ENCODE measurements around the gene ARHGAP10.

Gene ARHGAP10

DNA sequence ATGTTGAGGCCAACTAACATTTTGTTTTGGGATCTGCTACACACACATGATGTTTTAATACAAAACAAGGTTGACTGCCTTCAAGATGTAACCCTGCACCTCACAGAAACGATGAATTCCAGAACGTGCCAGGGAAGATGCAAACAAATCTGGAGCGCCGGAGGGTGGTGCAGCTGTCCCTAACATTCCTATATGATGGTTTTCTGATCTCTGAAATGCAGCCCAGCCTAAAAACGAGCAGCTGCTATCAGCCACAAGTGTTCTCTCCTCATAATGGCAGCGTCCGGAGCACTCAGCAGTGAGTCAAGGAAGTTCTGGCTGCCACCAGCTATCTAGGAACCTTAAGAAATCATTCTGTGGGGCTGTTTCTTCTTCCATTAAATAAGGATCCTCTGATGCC, 376.9 kb downstream of the ARHGAP10 start:
- DNase-seq, result no peak

GRCh38 chr4:148109216-148109615, 377.3 kb downstream of the ARHGAP10 start:
- DNase-seq, result no peak

DNA sequence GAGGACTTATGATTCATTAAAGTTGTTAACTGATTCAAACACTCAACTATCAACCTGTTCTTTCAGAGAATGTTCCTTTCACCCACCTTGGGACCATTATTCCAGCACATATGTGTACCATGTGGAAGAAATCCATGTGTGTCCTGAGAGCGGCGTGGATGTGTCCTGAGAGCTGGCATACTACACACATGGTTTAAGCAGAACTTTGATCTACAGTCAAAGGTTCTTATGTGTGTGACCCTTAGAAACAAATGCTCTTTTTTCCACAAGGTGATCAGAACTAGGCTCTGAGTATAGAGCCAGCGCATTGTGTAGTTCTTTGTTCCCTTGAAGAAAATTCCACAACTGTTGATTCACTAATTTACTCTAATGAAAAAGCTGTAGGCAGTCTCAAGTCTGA, 378.3 kb downstream of the ARHGAP10 start:
- DNase-seq, result no peak

DNA sequence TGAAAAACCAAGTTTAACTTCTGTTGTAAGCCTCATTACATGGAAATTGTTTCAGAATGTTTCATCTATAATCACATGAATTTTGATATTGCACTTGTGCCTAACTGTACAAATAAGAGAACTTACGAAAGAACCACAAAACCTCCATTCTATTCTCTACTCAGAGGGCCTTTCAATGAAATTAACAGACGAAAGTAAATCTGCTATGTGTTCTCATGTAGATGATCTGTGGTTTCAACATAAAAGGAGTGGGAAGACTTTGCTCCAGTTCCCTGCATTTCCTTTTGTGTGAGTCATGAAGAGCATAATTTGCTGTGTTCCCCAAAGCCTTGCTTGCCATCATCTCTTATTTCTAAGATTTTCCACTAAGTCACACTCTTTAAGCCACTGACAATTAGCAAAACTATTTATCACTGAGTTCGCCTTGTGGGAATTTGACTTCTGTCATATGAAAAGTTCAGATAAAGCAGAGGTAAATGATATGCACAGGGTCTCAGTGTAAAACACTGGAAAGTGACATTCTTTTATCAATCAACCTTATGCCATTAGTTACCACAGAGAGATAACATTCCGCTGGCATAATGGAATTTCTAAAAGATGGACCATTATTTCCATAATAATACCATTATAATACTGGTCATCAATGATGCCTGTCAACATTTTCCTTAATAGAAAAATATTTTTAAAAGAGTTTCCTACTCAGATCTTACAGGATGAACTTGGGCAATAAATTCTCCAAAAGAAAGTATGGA, 380.5 kb downstream of the ARHGAP10 start:
- DNase-seq, result no peak

GRCh38 chr4:148114436-148114835, 382.5 kb downstream of the ARHGAP10 start:
- DNase-seq, result no peak

- no peak for DNase-seq
These were observed 384.4 kb downstream of the ARHGAP10 start for GRCh38 chr4:148116264-148116663.

DNA sequence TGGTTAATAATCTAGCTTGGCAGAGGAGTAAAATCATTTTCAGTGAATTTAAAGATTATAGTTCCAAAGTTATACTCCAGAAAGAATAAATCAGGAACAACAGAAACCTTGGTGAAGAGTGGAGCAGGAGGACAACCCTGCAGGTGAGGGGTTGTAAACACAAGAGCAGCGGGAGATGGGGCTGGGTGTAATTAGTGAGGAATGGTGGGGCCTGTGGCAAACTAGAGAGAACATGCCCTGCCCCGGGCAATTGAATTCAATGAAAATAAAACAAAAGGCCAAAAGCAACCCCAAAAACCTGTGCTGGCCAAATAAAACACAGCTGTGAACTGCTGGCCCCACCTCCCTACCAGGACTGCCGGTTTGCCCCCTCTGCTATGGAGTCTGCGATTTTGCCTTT, 385.1 kb downstream of the ARHGAP10 start:
- DNase-seq, result no peak

DNA sequence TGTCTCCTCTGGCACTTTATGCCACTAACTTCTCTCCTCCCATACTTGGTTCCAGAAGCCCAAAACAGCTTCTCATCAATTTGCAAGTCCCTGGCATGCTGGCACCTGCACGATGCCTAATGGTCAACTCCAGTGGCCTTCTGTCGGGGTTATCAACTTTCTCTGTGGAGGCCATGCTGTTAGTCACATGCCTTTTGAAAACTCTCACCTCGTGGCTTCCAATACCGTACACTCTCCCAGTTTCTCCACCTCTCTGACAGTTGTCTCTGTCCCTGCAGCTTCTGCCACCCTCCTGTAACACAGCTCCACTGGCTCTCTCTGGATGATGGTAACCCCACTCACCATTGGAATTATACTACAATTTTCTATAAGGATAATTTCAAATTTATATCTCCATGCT, 386.3 kb downstream of the ARHGAP10 start:
- DNase-seq, result no peak

DNA sequence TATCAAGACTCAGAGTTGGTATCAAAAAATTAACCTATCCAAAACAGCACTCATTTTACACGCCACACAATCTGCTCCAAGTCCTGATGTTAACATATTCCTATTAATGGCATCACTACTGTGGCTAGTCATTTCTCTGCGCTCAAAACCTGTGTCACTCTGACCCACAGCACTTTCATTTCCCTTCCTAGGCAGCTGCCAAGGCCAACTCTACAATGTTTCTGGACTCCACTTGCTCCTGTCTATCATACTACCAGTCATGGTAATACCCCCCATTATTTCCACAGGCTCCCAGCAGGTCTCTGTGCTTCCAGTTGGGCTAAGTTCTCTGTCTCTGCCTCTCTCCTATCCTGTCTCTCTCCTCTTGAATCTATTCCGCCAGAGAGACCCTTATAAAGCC, 386.7 kb downstream of the ARHGAP10 start:
- no peak for DNase-seq

DNA sequence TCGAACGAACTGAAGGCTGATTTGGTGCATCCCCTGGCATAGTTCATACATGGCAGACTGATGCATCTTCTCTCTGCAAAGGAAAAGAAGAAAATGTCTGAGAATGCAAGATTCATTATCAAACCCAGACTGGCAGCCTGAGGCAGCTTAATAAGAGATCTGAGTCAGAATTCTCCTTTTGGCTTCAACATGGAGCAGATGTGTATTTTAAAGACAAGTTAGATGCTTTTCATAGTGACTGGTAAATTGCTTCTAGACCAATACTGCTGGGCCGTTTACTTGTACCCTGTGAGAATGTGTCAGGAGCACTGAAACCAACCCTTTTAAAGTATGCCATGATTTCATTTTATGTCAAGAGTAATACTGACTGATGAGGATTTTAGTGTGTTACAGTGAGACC, 388.3 kb downstream of the ARHGAP10 start:
- no peak for DNase-seq
